ENCODE results near the gene FGD1.
"Not testable (repeated sequence)": the region's sequence is repeated elsewhere in the genome, so short reads cannot be mapped to it uniquely, and the experiment has no call there.

FGD1 gene

DNA sequence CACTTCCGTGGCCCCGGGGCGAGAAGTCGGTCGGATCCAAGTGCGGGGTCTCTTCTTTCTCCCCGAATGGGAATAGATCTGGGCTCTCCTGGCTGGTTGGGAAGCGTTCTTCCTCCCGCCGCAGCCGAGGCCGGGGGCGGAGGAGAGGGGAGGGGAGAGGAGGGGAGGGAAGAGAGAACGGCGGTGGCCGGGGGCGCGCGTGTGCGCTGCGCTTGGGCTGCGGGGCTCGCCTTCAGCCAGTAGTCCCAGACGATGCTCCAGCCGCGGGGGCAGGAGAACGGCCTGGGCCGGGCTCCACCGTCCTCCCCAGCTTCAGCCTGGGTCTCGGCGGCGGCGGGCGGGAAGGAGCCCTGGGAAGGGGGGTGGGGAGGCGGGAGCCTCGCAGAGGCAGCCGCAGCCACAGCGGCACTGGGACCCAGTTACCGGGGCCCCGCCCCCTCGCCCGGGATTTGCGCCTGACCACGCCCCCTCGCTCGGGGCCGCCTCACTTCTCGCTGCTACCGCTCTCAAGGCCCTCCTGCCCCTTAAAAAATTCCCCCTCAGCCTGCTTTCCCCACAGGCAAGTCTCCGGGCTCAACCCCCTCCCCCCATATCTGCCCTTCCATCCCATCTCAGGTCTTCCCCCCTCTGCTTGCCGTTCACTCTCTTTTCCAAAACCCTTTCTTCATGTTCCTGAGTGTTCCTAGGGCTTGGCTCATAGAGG lies at the start of gene FGD1:
FGD1 (minus strand) TSS at position 421 of the 703 bp plus-strand sequence. CDS start 802 bp downstream, outside the sequence.
- Histone ChIP-seq H3K27ac (ENCODE audit: low read depth, low read length) (no peak within 1 kb of the TSS), H3K36me3 (ENCODE audit: control insufficient read depth in 1 of 2, insufficient read depth in 2 of 2, low read length in 2 of 2) (no peaks in the 10 kb centered on the region), H3K9me3 (ENCODE audit: control insufficient read depth in 1 of 2, low read length in 2 of 2) (no peaks in the 10 kb centered on the region), H3K4me1 (ENCODE audit: control insufficient read depth in 1 of 2, insufficient read depth in 2 of 2, low read length in 2 of 2) (no peaks in the 10 kb centered on the region), H3K27me3 (ENCODE audit: control insufficient read depth in 1 of 2, insufficient read depth in 2 of 2, low read length in 2 of 2) (no peaks in the 10 kb centered on the region), H3K4me3 (ENCODE audit: low read depth in 1 of 2, low read length in 2 of 2) (peak within 1 kb of the TSS; percentile 44 to 62), H3K9ac (ENCODE audit: low read depth in 1 of 2, low read length in 2 of 2) (peak within 1 kb of the TSS; percentile 43 to 47)

- not testable (repeated sequence) for H3K4me1 ChIP-seq (ENCODE audit: control insufficient read depth in 1 of 2, insufficient read depth in 2 of 2, low read length in 2 of 2); H3K27me3 ChIP-seq (ENCODE audit: control insufficient read depth in 1 of 2, insufficient read depth in 2 of 2, low read length in 2 of 2); H3K9ac ChIP-seq (ENCODE audit: low read depth in 1 of 2, low read length in 2 of 2); H3K9me3 ChIP-seq (ENCODE audit: control insufficient read depth in 1 of 2, low read length in 2 of 2); H3K27ac ChIP-seq (ENCODE audit: low read depth, low read length); H3K4me3 ChIP-seq (ENCODE audit: low read depth in 1 of 2, low read length in 2 of 2)
- H3K36me3 ChIP-seq (ENCODE audit: control insufficient read depth in 1 of 2, insufficient read depth in 2 of 2, low read length in 2 of 2), result peaks cover 12 to 54% of the 10 kb centered on the region in 2 donors
Observed at GRCh38 chrX:54542239-54542638, 46.2 kb upstream of the FGD1 start.

DNA sequence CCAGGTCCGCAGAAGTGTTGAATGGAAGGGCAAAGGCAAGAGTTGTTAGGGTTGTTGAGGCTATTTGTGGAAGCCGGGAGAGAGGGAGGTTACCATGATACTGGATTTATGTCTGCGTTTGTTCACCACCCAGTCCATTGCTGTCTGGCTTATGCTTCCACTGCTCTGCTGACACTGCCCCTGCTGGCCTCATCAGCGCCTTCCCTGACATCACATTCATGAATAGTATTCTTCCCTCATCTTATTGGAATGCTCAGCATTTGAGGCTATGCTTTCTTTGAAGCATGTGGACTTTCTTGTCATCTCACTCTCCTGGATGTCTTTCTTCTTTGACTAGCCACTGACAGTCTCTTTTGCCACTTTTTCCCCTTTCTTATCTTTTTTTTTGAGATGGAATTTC lies 44.3 kb upstream of the FGD1 start:
- Histone ChIP-seq H3K9me3 (ENCODE audit: control insufficient read depth in 1 of 2, low read length in 2 of 2) (no peaks in the 10 kb centered on the region), H3K36me3 (ENCODE audit: control insufficient read depth in 1 of 2, insufficient read depth in 2 of 2, low read length in 2 of 2) (peaks cover 12 to 50% of the 10 kb centered on the region in 2 donors), H3K4me1 (ENCODE audit: control insufficient read depth in 1 of 2, insufficient read depth in 2 of 2, low read length in 2 of 2) (no peaks in the 10 kb centered on the region), H3K9ac (ENCODE audit: low read depth in 1 of 2, low read length in 2 of 2) (no peak overlapping the region), H3K27ac (ENCODE audit: low read depth, low read length) (no peak overlapping the region), H3K27me3 (ENCODE audit: control insufficient read depth in 1 of 2, insufficient read depth in 2 of 2, low read length in 2 of 2) (no peaks in the 10 kb centered on the region), H3K4me3 (ENCODE audit: low read depth in 1 of 2, low read length in 2 of 2) (no peak overlapping the region)

DNA sequence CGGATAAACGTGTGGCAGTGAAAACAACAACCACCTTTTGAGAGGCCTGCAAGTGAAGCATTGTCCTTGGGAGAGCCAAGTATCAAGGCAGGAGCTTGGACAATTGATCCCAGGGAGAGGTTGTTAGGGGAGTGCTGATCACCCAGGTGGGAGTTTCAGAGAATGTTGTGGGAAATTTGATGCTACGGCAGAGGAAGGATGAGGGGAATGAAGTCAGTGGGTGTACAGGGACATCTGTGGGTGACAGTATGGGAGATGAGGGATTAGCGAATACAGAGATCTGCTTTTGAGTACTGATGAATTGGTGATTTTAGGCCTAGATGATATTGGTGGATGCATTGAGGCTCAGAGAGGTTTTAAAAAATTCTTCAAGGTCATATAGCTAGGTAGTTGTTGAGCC lies 38.2 kb upstream of the FGD1 start:
- Histone ChIP-seq H3K4me3 (ENCODE audit: low read depth in 1 of 2, low read length in 2 of 2) (no peak overlapping the region), H3K36me3 (ENCODE audit: control insufficient read depth in 1 of 2, insufficient read depth in 2 of 2, low read length in 2 of 2) (peaks cover 0 to 14% of the 10 kb centered on the region in 2 donors), H3K27me3 (ENCODE audit: control insufficient read depth in 1 of 2, insufficient read depth in 2 of 2, low read length in 2 of 2) (no peaks in the 10 kb centered on the region), H3K9ac (ENCODE audit: low read depth in 1 of 2, low read length in 2 of 2) (no peak overlapping the region), H3K27ac (ENCODE audit: low read depth, low read length) (no peak overlapping the region), H3K4me1 (ENCODE audit: control insufficient read depth in 1 of 2, insufficient read depth in 2 of 2, low read length in 2 of 2) (peaks cover 11 to 16% of the 10 kb centered on the region in 2 donors), H3K9me3 (ENCODE audit: control insufficient read depth in 1 of 2, low read length in 2 of 2) (no peaks in the 10 kb centered on the region)

DNA sequence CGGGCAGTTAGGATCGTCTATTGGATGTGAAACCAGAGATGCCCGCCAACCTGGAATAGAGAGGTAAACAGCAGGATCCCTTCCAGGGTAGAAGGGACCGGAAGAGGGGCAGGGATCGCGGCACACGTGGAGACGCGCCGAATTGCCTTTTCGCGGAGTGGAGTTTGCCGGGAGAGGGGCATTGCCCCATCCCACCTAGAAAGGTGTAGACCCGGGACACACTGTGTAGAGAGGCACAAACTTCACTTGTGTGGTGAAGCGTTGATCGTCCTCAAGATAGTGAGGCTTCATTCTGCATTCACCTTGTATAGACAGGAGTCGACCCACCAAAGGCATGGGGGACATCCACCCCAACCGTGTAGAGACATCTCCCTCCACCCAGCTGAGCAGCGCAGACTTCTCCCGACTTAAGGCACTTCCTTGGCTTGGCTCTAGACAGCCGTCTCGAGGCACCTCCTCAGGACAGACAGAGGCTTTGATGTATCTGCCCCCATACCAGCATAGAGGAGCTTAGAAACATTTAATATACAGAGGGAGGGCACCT lies 34.4 kb upstream of the FGD1 start:
- Histone ChIP-seq H3K9ac (ENCODE audit: low read depth in 1 of 2, low read length in 2 of 2) (peak overlapping the region; percentile 70 to 73), H3K4me1 (ENCODE audit: control insufficient read depth in 1 of 2, insufficient read depth in 2 of 2, low read length in 2 of 2) (peaks cover 11 to 16% of the 10 kb centered on the region in 2 donors), H3K27me3 (ENCODE audit: control insufficient read depth in 1 of 2, insufficient read depth in 2 of 2, low read length in 2 of 2) (no peaks in the 10 kb centered on the region), H3K4me3 (ENCODE audit: low read depth in 1 of 2, low read length in 2 of 2) (peak overlapping the region; percentile 76 to 94), H3K9me3 (ENCODE audit: control insufficient read depth in 1 of 2, low read length in 2 of 2) (no peaks in the 10 kb centered on the region), H3K36me3 (ENCODE audit: control insufficient read depth in 1 of 2, insufficient read depth in 2 of 2, low read length in 2 of 2) (peaks cover 0 to 6% of the 10 kb centered on the region in 2 donors), H3K27ac (ENCODE audit: low read depth, low read length) (peak overlapping the region; percentile 69)

GRCh38 chrX:54529552-54530356 lies 33.7 kb upstream of the FGD1 start, which contains the start of gene GNL3L:
GNL3L (plus strand) TSS chrX:54530219; CDS start chrX:54532567, 2,348 bp downstream.
- peak within 1 kb of the TSS; percentile 76 to 94 for H3K4me3 ChIP-seq (ENCODE audit: low read depth in 1 of 2, low read length in 2 of 2)
- H3K27me3 ChIP-seq (ENCODE audit: control insufficient read depth in 1 of 2, insufficient read depth in 2 of 2, low read length in 2 of 2), result no peaks in the 10 kb centered on the region
- peak within 1 kb of the TSS; percentile 70 to 73 for H3K9ac ChIP-seq (ENCODE audit: low read depth in 1 of 2, low read length in 2 of 2)
- H3K27ac ChIP-seq (ENCODE audit: low read depth, low read length), result peak within 1 kb of the TSS; percentile 80
- H3K36me3 ChIP-seq (ENCODE audit: control insufficient read depth in 1 of 2, insufficient read depth in 2 of 2, low read length in 2 of 2), result peaks cover 0 to 6% of the 10 kb centered on the region in 2 donors
- no peaks in the 10 kb centered on the region for H3K9me3 ChIP-seq (ENCODE audit: control insufficient read depth in 1 of 2, low read length in 2 of 2)
- H3K4me1 ChIP-seq (ENCODE audit: control insufficient read depth in 1 of 2, insufficient read depth in 2 of 2, low read length in 2 of 2), result peaks cover 11 to 16% of the 10 kb centered on the region in 2 donors

DNA sequence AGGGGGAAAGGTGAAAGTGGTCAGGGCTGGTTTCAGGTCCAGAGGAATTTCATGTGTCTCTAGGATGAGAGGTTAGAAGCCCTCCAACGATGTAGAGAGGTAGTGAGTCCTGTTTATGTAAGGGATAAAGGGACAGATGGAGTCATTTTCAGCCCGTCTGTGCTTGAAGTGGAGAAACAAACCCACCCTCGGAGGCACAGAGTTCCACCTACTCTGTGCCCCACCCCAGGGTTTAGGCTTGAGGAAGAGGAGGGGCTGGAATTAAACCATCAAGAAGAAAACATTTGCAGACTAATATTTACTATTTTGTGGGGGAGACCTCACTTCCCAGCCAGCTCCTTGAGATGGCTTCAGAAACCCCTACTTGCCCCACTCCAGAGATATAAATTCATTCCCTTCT lies 33.1 kb upstream of the FGD1 start:
- Histone ChIP-seq H3K27ac (ENCODE audit: low read depth, low read length) (no peak overlapping the region), H3K27me3 (ENCODE audit: control insufficient read depth in 1 of 2, insufficient read depth in 2 of 2, low read length in 2 of 2) (no peaks in the 10 kb centered on the region), H3K36me3 (ENCODE audit: control insufficient read depth in 1 of 2, insufficient read depth in 2 of 2, low read length in 2 of 2) (peaks cover 0 to under 1% of the 10 kb centered on the region in 2 donors), H3K9ac (ENCODE audit: low read depth in 1 of 2, low read length in 2 of 2) (peak overlapping the region in 1 of 2 donors; percentile 59), H3K4me1 (ENCODE audit: control insufficient read depth in 1 of 2, insufficient read depth in 2 of 2, low read length in 2 of 2) (peaks cover 11 to 16% of the 10 kb centered on the region in 2 donors), H3K9me3 (ENCODE audit: control insufficient read depth in 1 of 2, low read length in 2 of 2) (no peaks in the 10 kb centered on the region), H3K4me3 (ENCODE audit: low read depth in 1 of 2, low read length in 2 of 2) (peak overlapping the region; percentile 72 to 74)

DNA sequence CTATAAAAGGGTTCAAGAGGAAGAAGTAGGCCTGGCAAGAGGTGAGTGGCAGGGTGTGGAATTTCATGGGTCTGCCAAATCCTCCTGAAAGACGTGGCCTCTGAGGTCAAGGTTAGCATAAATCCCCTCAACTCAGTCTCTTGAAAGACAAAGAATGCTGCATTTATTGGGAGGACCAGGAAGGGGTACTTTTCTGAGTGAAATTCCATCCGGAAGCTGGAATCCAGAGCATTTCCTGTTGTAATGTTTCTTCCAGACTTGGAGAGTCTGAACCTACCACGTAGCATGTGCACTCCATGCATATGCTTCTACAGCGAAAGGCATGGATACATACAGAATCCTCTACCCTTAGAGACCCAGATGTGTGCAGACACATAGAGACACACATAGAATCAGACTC lies 13.4 kb upstream of the FGD1 start:
- no peak overlapping the region for H3K27ac ChIP-seq (ENCODE audit: low read depth, low read length)
- H3K9me3 ChIP-seq (ENCODE audit: control insufficient read depth in 1 of 2, low read length in 2 of 2), result no peaks in the 10 kb centered on the region
- H3K27me3 ChIP-seq (ENCODE audit: control insufficient read depth in 1 of 2, insufficient read depth in 2 of 2, low read length in 2 of 2), result no peaks in the 10 kb centered on the region
- no peaks in the 10 kb centered on the region for H3K36me3 ChIP-seq (ENCODE audit: control insufficient read depth in 1 of 2, insufficient read depth in 2 of 2, low read length in 2 of 2)
- no peak overlapping the region for H3K9ac ChIP-seq (ENCODE audit: low read depth in 1 of 2, low read length in 2 of 2)
- H3K4me3 ChIP-seq (ENCODE audit: low read depth in 1 of 2, low read length in 2 of 2), result no peak overlapping the region
- H3K4me1 ChIP-seq (ENCODE audit: control insufficient read depth in 1 of 2, insufficient read depth in 2 of 2, low read length in 2 of 2), result no peaks in the 10 kb centered on the region

GRCh38 chrX:54496936-54497335 lies 902 bp upstream of the FGD1 start:
- H3K9me3 ChIP-seq (ENCODE audit: control insufficient read depth in 1 of 2, low read length in 2 of 2), result no peaks in the 10 kb centered on the region
- no peak overlapping the region for H3K9ac ChIP-seq (ENCODE audit: low read depth in 1 of 2, low read length in 2 of 2)
- H3K4me3 ChIP-seq (ENCODE audit: low read depth in 1 of 2, low read length in 2 of 2), result no peak overlapping the region
- no peaks in the 10 kb centered on the region for H3K4me1 ChIP-seq (ENCODE audit: control insufficient read depth in 1 of 2, insufficient read depth in 2 of 2, low read length in 2 of 2)
- H3K27me3 ChIP-seq (ENCODE audit: control insufficient read depth in 1 of 2, insufficient read depth in 2 of 2, low read length in 2 of 2), result no peaks in the 10 kb centered on the region
- H3K36me3 ChIP-seq (ENCODE audit: control insufficient read depth in 1 of 2, insufficient read depth in 2 of 2, low read length in 2 of 2), result no peaks in the 10 kb centered on the region
- H3K27ac ChIP-seq (ENCODE audit: low read depth, low read length), result no peak overlapping the region

DNA sequence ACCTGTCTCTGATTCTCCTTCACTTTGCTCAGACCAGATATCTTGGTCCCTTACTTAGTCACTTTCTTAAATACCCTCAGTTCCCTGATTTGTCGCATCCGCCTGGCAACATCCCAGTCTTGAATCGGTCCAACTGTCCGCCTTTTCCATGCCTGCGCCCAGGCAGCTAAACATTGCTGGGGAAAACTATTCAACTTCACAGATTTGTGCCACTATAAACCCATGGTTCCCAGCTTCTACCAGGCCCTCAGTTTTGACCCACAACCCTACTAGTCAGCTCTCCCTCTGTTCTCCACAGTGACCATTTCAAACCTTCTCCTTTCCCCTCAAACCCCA lies 451 bp upstream of the FGD1 start:
- H3K27ac ChIP-seq (ENCODE audit: low read depth, low read length), result no peak overlapping the region
- no peaks in the 10 kb centered on the region for H3K9me3 ChIP-seq (ENCODE audit: control insufficient read depth in 1 of 2, low read length in 2 of 2)
- no peaks in the 10 kb centered on the region for H3K36me3 ChIP-seq (ENCODE audit: control insufficient read depth in 1 of 2, insufficient read depth in 2 of 2, low read length in 2 of 2)
- no peak overlapping the region for H3K9ac ChIP-seq (ENCODE audit: low read depth in 1 of 2, low read length in 2 of 2)
- no peaks in the 10 kb centered on the region for H3K4me1 ChIP-seq (ENCODE audit: control insufficient read depth in 1 of 2, insufficient read depth in 2 of 2, low read length in 2 of 2)
- no peaks in the 10 kb centered on the region for H3K27me3 ChIP-seq (ENCODE audit: control insufficient read depth in 1 of 2, insufficient read depth in 2 of 2, low read length in 2 of 2)
- peak overlapping the region in 1 of 2 donors; percentile 44 for H3K4me3 ChIP-seq (ENCODE audit: low read depth in 1 of 2, low read length in 2 of 2)
